ENCODE measurements around the gene DKKL1.

DKKL1 gene

GRCh38 chr19:49344505-49345423 is 18.9 kb upstream of the DKKL1 start:
- TF ChIP-seq GATA3 (IDR thresholded peaks at IDR 0.05; ENCODE audit: low read depth, low read length), result no peak
- TF ChIP-seq GATA2 (IDR thresholded peaks at IDR 0.05; ENCODE audit: low read depth, low read length), result no peak

GRCh38 chr19:49347191-49347590 is 16.5 kb upstream of the DKKL1 start:
- no peak for TF ChIP-seq GATA3 (IDR thresholded peaks at IDR 0.05; ENCODE audit: low read depth, low read length)

- TF ChIP-seq GATA2 (IDR thresholded peaks at IDR 0.05; ENCODE audit: low read depth, low read length), result no peak
- TF ChIP-seq GATA3 (IDR thresholded peaks at IDR 0.05; ENCODE audit: low read depth, low read length), result no peak
These were observed 15.8 kb upstream of the DKKL1 start for GRCh38 chr19:49347835-49348234.

- no peak for TF ChIP-seq GATA3 (IDR thresholded peaks at IDR 0.05; ENCODE audit: low read depth, low read length)
- no peak for TF ChIP-seq GATA2 (IDR thresholded peaks at IDR 0.05; ENCODE audit: low read depth, low read length)
These were observed 15.1 kb upstream of the DKKL1 start for GRCh38 chr19:49348305-49349189.

- TF ChIP-seq GATA2 (IDR thresholded peaks at IDR 0.05; ENCODE audit: low read depth, low read length) (no peak), GATA3 (IDR thresholded peaks at IDR 0.05; ENCODE audit: low read depth, low read length) (no peak)
These were observed 14.1 kb upstream of the DKKL1 start for GRCh38 chr19:49349567-49349966.

- TF ChIP-seq GATA2 (IDR thresholded peaks at IDR 0.05; ENCODE audit: low read depth, low read length) (no peak), GATA3 (IDR thresholded peaks at IDR 0.05; ENCODE audit: low read depth, low read length) (no peak)
These were observed 7.7 kb upstream of the DKKL1 start for GRCh38 chr19:49355909-49356353.

GRCh38 chr19:49356382-49356781 is 7.3 kb upstream of the DKKL1 start:
- TF ChIP-seq GATA3 (IDR thresholded peaks at IDR 0.05; ENCODE audit: low read depth, low read length) (no peak), GATA2 (IDR thresholded peaks at IDR 0.05; ENCODE audit: low read depth, low read length) (no peak)

GRCh38 chr19:49357186-49357585 is 6.5 kb upstream of the DKKL1 start:
- TF ChIP-seq GATA2 (IDR thresholded peaks at IDR 0.05; ENCODE audit: low read depth, low read length) (no peak), GATA3 (IDR thresholded peaks at IDR 0.05; ENCODE audit: low read depth, low read length) (no peak)

GRCh38 chr19:49359851-49360820 is 3.5 kb upstream of the DKKL1 start:
- TF ChIP-seq GATA2 (IDR thresholded peaks at IDR 0.05; ENCODE audit: low read depth, low read length) (no peak), GATA3 (IDR thresholded peaks at IDR 0.05; ENCODE audit: low read depth, low read length) (no peak)

GRCh38 chr19:49361438-49362047 is 2.1 kb upstream of the DKKL1 start:
- TF ChIP-seq GATA2 (IDR thresholded peaks at IDR 0.05; ENCODE audit: low read depth, low read length) (no peak), GATA3 (IDR thresholded peaks at IDR 0.05; ENCODE audit: low read depth, low read length) (no peak)

GRCh38 chr19:49362048-49362928 is 1.4 kb upstream of the DKKL1 start, which contains the start of gene TEAD2:
Gene TEAD2, minus strand, starts transcription at chr19:49362416. Its CDS starts 2,341 bp downstream, at chr19:49360075.
- TF ChIP-seq GATA3 (IDR thresholded peaks at IDR 0.05; ENCODE audit: low read depth, low read length) (no peak), GATA2 (IDR thresholded peaks at IDR 0.05; ENCODE audit: low read depth, low read length) (no peak)

GRCh38 chr19:49362929-49363267 is 779 bp upstream of the DKKL1 start:
- TF ChIP-seq GATA3 (IDR thresholded peaks at IDR 0.05; ENCODE audit: low read depth, low read length) (no peak), GATA2 (IDR thresholded peaks at IDR 0.05; ENCODE audit: low read depth, low read length) (no peak)

All from SH-SY5Y (cell line).